ENCODE measurements around the gene HTT. TPM values are rescaled to one million over a fixed set of nuclear protein-coding genes. Genes with fewer than 3 reads are reported as not detected.

The HTT gene
- total and polyA plus RNA-seq, 2 of the 8 experiments (the other 6 are each of a cell fraction or from before 2014, with no cell fraction given): 24.0 to 71.0 TPM

DNA sequence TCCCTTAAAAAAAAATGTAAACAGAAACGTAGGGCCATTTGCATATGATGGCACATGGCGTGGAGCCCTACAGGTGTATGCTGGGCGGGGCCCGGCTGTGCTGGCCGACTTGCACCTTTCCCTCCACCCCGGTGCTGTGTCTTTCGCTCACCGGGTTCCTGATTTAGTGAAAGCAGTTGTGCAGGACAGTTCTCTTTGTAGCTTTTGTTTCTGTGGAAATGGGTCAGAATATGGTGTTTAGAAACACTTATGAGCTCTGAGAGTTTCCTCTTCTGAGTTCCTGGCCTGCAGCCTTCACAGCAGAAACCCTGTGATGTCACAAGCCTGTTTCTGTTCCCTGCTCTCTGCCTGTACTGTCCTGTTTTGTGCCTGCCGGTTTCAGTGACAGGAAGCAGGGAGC lies 152.0 kb downstream of the HTT start:
- Histone ChIP-seq H3K27me3 (replicated peaks in 1 of 4; ENCODE audit: control insufficient read depth in 3 of 4, extremely low read depth in 1 of 4, insufficient read depth in 3 of 4, low read length in 3 of 4) (no peaks in the 10 kb centered on the region), H3K79me2 (ENCODE audit: control insufficient read depth in 1 of 2, insufficient read depth in 2 of 2, low read length in 2 of 2) (no peaks in the 10 kb centered on the region), H4K8ac (ENCODE audit: extremely low read depth, insufficient read depth, low read length) (no peak overlapping the region), H3K14ac (ENCODE audit: insufficient read length) (no peak overlapping the region), H2BK20ac (ENCODE audit: low read length) (no peak overlapping the region), H3K4me2 (ENCODE audit: insufficient read depth in 1 of 2, low read depth in 2 of 2, low read length in 2 of 2) (no peak overlapping the region), H3K9me3 (ENCODE audit: insufficient read depth in 2 of 2, low read depth in 1 of 2, low read length in 1 of 2) (peaks cover 0 to 3% of the 10 kb centered on the region in 2 experiments; a peak in 1 of 4 replicates), H2BK120ac (replicated peaks; ENCODE audit: low read depth, low read length) (no peak overlapping the region), H3K4me3 (ENCODE audit: extremely low read depth in 1 of 4, insufficient read depth in 2 of 4, low read depth in 3 of 4, low read length in 4 of 4) (no peak overlapping the region), H2AK5ac (ENCODE audit: low read depth, low read length) (no peak overlapping the region), H3K79me1 (ENCODE audit: low read depth, low read length) (no peaks in the 10 kb centered on the region; the same call in 1 of the 2 replicates), H3K36me3 (ENCODE audit: control insufficient read depth in 2 of 4, insufficient read depth in 4 of 4, low read length in 3 of 4) (peaks cover 28 to 66% (median 47%) of the 10 kb centered on the region in 4 experiments), H4K5ac (ENCODE audit: insufficient read length, low read depth, low read length) (no peak overlapping the region), H3K56ac (replicated peaks; ENCODE audit: insufficient read length, low read depth, low read length) (no peak overlapping the region), H2AFZ (ENCODE audit: low read length) (no peak overlapping the region), H3K18ac (ENCODE audit: extremely low read depth, low read length) (no peak overlapping the region), H3K9ac (replicated peaks in 1 of 4; ENCODE audit: extremely low read depth in 1 of 4, low read depth in 3 of 4, low read length in 3 of 4) (no peak overlapping the region), H3K23ac (ENCODE audit: insufficient read length) (no peak overlapping the region), H2BK15ac (ENCODE audit: low read length) (no peak overlapping the region), H3K27ac (ENCODE audit: low read depth, low read length) (no peak overlapping the region), H2BK5ac (ENCODE audit: low read depth, low read length) (no peak overlapping the region), H2BK12ac (ENCODE audit: low read depth, low read length) (no peak overlapping the region), H3K4me1 (replicated peaks in 1 of 4; ENCODE audit: control insufficient read depth in 3 of 4, insufficient read depth in 4 of 4, low read length in 3 of 4) (no peaks in the 10 kb centered on the region), H4K91ac (replicated peaks; ENCODE audit: insufficient read length, low read length) (no peak overlapping the region), H4K20me1 (replicated peaks in 1 of 2; ENCODE audit: control insufficient read depth in 1 of 2, insufficient read depth in 2 of 2, low read length in 2 of 2) (peaks cover 11 to 15% of the 10 kb centered on the region in 2 experiments), H3K23me2 (ENCODE audit: low read depth, low read length) (no peaks in the 10 kb centered on the region; the same call in 1 of the 2 replicates), H3K4ac (replicated peaks; ENCODE audit: insufficient read length, low read depth, low read length) (no peak overlapping the region)
- WGBS, 2 experiments (ENCODE audit: extremely low coverage in 1 of 2, insufficient coverage in 1 of 2, insufficient read length in 1 of 2, insufficient replicate concordance in 2 of 2, low coverage in 1 of 2, low lambda C conversion rate in 2 of 2, missing lambda C conversion rate in 1 of 2): 91% methylated on average over 9 of the region's 9 CpGs; no CpG with 5 or more reads in 1 of the 2 experiments
- CTCF ChIA-PET (ENCODE audit: partially characterized antibody): interaction anchor here (1.8 kb wide), 1 partner anchor 27 kb away, joined by 6 read pairs; no protein-coding TSS in a partner anchor
- POLR2A ChIA-PET (ENCODE audit: partially characterized antibody): no interaction called here
- no peak for FAIRE-seq
- no peak for DNase-seq (ENCODE audit: low read depth in 1 of 2, low spot score in 2 of 2)
- TF ChIP-seq POLR2AphosphoS5 (IDR thresholded peaks at IDR 0.05; ENCODE audit: low read depth, low read length): no peak
- TF ChIP-seq, protein P1, sequence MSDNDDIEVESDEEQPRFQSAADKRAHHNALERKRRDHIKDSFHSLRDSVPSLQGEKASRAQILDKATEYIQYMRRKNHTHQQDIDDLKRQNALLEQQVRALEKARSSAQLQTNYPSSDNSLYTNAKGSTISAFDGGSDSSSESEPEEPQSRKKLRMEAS (IDR thresholded peaks at IDR 0.05): no peak
- TF ChIP-seq RFX5 (IDR thresholded peaks at IDR 0.05; ENCODE audit: borderline replicate concordance, low read depth, low read length): no peak
- no peak for TF ChIP-seq SRF (IDR thresholded peaks at IDR 0.05; ENCODE audit: low read depth, low read length)
- TF ChIP-seq, protein P2, sequence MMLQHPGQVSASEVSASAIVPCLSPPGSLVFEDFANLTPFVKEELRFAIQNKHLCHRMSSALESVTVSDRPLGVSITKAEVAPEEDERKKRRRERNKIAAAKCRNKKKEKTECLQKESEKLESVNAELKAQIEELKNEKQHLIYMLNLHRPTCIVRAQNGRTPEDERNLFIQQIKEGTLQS (IDR thresholded peaks at IDR 0.05; ENCODE audit: insufficient read depth, low read depth, low read length): no peak
- TF ChIP-seq SAP30 (IDR thresholded peaks at IDR 0.05; ENCODE audit: insufficient read depth, insufficient replicate concordance, low read length): no peak
- TF ChIP-seq ASH2L (IDR thresholded peaks at IDR 0.05; ENCODE audit: low read length): no peak
- TF ChIP-seq TEAD4 (IDR thresholded peaks at IDR 0.05; ENCODE audit: low read depth, low read length): no peak
- TF ChIP-seq CHD2 (IDR thresholded peaks at IDR 0.05; ENCODE audit: low read length): no peak
